ENCODE measurements around the gene ALOX12B.

DNA sequence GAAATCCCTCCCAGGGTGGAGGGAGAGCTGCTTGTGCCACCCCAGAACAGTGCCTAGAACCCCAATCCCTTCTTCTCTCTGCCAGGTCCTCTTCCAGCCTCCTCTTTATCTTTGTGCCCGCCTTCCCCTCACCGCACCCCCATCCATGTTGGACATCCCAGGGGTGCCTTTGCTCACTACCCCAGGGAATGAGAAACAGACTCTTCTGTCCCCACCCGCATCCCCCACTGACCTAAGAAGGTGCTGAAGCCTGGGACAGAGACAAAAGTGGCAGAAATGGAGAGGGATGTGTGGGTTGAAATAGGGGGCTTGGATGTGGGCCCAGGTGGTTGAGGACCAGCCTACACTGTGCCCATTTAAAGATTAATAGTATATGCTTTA is 31.7 kb downstream of the ALOX12B start:
- no peak for TF ChIP-seq EP300 (IDR thresholded peaks at IDR 0.05)
- no peak for TF ChIP-seq POLR2A (IDR thresholded peaks at IDR 0.05)

All from tibial nerve (tissue), 3 donors.